HG03175 (cell line): ENCODE results near the gene ELFN2.
"Not testable (repeated sequence)": the region's sequence is repeated elsewhere in the genome, so short reads cannot be mapped to it uniquely, and the experiment has no call there.

ENCODE experiments used
- ATAC-seq: cut with Tn5 transposase; IDR thresholded peaks from one replicate; pipeline ENCODE4 v1.9.1; 2021; ENCODE audit warnings: mild to moderate bottlenecking, moderate library complexity; ENCODE audit not compliant: unreplicated experiment

Gene ELFN2, protein sequence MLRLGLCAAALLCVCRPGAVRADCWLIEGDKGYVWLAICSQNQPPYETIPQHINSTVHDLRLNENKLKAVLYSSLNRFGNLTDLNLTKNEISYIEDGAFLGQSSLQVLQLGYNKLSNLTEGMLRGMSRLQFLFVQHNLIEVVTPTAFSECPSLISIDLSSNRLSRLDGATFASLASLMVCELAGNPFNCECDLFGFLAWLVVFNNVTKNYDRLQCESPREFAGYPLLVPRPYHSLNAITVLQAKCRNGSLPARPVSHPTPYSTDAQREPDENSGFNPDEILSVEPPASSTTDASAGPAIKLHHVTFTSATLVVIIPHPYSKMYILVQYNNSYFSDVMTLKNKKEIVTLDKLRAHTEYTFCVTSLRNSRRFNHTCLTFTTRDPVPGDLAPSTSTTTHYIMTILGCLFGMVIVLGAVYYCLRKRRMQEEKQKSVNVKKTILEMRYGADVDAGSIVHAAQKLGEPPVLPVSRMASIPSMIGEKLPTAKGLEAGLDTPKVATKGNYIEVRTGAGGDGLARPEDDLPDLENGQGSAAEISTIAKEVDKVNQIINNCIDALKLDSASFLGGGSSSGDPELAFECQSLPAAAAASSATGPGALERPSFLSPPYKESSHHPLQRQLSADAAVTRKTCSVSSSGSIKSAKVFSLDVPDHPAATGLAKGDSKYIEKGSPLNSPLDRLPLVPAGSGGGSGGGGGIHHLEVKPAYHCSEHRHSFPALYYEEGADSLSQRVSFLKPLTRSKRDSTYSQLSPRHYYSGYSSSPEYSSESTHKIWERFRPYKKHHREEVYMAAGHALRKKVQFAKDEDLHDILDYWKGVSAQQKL

DNA sequence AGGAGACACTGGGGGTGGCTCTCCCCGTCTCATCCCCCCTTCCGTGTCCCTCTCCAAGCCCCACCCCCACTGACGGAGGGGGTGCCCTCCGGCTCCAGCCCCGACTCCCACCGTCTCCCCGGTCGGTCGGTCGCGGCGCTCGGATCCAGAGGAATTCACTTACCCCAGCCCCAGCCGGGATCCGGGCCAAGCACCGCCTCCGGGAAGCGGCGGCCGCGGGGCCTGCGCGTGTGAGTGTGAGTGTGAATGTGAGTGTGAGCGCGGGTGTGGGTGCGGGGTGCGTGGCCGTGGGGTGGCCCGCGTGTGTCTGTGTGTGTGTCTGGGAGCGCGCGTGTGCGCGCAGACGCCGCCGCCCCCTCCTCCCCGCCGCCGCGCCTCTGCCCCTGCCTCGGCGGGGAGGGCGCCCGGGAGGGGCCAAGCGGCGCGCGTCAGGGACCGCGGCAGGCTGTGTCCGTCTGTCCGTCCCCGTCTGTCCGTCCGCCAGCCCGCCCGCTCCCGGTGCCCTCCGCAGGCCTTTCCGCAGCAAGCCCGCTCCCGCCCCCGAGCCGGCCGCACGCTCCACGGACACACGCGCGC lies at the start of gene ELFN2:
Gene ELFN2, minus strand, starts transcription at position 345 of the 576 bp plus-strand sequence. CDS start 51,945 bp downstream, outside the sequence.
- ATAC-seq, result no peak

DNA sequence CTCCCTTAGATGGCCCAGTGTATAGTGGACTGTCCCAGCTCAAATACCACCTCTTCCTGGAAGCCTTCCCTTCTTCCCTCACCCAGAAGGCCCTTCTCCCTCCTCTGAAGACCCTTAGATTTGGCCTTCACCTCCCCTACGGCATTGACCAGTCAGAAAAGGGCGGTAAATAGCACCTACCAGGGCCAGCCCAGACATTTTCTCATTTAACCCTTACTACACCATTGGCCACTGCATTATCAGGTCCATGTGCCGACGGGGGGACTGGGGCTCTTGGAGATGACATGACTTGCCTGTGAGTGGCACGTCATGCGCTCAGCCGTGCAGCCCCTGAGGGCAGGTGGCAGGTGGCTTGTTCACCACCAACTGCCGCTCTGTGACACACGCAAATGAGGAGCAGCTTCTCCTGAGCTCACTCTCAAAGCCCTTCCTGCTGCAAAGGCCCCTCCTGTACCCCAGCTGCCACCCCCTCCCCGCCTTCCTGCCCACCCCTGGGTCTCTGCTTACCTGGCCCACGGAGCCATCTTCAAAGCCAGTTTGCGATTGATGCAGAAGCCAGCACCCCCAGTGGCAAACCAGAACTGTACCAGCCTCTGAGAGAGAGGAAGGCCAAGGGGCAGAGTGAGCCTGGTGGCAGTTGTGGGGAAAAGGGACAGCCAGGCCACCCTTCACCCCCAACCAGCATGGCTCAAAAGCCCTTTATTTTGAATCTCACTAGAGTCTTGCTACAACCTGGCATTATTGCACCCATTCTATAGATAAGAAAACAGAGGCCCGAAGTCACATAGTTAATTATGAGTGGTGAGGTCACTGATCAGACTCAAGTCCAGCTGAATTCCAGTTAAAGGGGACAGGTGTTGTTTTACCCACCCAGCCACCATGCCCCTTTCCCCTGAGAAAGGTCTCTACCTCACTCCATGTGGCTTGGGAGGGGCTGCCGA lies 49.4 kb upstream of the ELFN2 start:
- ATAC-seq, result no peak

DNA sequence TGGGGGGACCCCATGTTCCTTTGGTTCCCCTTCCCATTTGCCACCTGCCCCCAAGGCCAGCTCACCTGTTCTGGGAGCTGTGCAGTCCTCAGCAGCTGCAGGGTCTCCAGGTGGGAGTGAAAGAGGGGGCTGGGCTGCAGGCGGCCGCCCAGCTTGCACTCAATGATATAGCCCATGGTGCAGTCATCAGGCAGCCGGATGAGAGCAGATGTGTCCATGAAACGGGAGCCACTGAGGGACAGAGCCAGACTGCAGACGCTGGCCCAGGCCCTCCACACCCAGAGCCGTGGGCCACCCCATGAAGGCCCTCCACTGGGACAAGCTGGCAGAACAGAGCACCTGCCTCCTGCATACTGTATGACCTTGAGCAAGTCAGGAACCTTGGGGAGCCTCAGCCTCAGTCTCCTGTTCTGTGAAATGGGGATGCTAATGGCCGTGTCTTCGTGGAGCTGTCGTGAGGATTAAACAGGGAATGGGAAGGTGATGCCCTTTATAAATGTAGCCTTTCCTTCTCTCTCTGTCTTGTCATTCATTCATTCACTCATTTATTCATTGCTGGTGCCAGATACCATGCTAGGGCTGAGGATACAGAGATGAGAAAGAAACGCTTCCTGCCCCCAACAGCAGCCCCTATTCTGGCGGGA lies 47.3 kb upstream of the ELFN2 start:
- ATAC-seq, result no peak

DNA sequence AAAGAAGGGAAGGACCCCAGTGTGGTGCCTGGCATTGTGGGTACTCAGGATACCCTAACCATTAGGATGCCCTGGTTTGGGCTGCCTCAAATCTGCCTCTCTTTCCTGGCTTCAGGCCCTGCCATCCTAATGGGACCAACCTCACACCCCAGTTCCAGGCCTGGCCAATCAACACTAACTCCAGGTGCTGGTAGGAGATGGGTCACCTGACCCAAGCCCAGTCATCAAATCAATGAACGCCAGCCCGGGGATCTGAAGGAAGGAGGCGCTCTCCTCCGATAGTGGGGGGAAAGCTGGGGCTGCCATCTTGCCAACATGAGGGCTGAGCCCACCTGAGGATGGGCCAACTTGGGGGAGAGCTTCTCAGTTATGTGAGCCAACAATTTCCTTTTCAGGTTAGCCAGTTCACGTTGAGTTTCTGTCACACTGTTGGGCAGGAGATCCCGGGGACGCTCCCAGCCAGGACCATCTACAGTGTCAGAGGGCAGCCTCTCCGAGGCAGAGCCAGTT lies 46.2 kb upstream of the ELFN2 start:
- no peak for ATAC-seq

DNA sequence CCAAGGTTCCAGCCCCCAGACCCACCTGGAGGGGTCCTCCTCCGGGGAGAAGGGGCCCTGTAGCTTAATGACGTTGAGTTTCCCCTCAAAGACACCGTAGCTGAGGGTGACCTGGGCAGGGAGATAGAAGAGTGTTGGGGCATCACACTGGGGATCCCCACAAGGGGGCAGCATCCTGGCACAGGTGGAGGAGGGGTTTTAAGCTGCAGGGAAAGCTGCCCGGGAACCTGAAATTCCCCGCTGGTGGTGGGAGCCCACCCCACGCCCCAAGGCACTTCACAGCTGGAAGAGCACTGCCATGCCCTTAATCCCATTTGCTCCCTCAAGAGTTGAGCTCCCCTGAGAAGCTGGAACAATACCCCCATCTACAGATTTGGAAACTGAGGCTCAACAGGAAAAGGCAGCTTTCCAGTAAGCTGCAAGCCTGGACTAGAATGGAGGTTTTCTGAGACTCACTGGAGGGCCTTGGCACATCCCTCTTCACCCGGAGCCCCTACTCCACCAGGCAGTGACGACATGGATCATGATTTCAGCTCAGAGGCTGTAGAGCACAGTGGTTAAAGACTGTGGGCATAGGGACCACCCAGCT lies 45.2 kb upstream of the ELFN2 start:
- ATAC-seq, result no peak

DNA sequence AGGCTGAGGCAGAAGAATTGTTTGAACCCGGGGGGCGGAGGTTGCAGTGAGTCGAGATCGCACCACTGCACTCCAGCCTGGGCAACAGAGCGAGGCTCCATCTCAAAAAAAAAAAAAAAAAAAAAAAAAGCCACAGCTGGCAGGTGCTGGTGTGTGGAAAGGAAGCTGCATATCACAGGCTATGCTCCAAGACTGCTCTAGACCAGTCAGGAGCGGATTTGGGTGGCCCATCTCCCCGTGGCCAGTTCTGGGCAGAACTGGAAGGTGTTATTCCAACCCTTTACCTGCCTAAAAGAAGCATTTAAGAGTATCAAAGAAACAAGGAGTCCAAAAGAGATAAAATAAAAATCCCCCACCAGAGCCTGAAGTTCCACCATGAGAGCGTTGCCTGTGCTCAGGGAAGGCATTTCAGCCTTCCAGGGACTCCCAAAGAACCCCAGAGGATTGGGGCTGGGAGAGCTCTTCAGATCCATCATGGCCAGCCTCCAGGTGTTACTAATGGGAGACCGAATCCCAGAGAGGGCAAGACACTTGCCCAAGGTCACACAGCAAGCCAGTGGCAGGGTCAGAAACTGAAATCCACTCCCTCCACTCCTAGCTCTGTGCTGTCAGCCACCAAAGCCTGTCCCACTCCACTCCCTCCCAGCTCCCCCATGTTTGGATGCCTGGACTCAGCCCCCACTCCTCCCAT lies 44.6 kb upstream of the ELFN2 start:
- no peak for ATAC-seq

DNA sequence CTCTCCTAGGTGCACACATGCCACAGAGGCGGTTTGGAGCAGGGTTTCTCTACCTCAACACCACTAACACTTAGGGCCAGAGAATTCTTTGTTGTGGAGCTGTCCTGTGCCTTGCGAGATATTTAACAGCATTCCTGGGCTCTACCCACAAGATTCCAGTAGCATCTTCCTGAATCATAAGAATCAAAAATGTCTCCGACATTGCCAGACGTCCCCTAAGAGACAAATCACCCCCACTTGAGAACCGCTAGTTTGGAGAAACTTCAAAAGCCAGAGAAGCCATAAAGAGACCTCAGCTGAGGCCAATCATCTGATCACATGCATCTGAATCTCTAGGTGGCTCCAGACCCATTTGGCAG lies 42.8 kb upstream of the ELFN2 start:
- no peak for ATAC-seq

DNA sequence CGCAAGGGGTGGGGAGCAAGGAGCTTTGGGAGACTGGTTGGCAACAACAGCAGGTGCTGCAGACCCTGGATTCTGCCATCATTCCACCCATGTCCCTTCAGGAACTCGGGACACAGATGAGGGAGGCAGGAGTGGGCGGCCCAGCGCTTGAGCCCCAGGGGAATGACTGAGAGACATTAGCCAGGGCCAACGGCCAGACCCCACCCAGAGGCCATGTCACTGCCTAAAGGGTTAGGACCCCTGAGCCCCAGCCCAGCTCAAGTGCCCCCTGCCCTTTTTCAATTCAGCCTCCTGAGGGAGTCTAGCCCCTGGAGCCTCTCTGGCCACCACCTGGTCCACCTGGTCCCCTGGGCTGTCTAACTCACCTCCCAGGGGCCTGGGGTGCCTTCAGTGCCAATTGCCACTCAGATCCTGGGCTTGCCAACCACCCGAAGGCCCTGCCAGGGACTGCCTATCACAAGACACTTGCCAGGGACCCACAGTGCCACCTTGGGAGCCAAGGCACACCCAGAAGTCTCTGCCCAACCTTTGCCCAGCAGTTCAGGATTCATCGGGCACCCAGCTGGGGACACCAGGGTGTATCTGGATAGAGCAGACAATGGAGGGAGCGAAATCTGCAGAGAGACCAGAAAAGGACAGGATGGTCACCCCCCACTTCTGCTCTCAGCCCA lies 42.3 kb upstream of the ELFN2 start:
- ATAC-seq, result no peak

DNA sequence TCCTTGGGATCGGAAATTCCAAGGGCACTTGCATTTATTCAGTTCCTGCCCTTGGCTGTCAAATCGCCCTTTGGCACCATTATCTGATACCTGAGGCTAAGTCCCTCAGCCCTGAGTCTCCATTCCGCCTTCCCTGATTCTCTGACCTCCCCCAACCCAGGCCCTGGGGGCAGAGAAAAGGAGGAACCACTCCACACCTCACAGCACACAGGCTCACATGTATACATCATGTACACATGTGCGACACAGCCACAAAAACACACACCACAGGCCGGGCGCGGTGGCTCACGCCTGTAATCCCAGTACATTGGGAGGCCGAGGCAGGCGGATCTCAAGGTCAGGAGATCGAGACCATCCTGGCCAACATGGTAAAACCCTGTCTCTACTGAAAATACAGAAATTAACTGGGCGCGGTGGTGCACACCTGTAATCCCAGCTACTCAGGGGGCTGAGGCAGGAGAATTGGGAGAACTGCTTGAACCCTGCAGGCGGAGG lies 41.0 kb upstream of the ELFN2 start:
- not testable (repeated sequence) for ATAC-seq

DNA sequence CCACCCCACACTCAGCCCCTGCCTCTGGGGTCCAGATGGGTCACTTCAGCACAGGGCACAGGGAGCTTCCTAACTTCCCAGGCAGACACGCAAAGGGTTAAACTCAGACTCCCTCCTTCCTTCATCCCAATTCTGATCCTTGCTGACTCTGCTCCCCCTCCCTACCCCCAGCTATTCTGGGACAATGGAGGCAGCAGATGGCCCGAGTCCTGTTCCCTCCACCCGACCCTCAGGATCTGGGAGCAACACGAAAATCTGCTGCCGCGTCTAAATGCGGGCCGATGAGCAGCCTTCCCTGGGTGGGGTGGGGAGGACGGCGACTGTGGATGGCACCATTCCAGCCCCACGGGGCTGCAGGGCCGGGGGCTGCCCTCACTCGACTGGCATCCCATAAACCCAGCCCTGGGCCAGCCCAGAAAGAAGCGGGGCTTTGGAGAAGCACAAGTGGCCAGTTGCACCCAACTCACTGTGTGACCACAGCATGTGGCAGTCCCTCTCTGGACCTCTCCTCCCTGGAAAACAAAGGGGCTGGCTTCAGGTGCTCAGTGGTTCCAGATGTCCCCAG lies 40.2 kb upstream of the ELFN2 start:
- no peak for ATAC-seq

DNA sequence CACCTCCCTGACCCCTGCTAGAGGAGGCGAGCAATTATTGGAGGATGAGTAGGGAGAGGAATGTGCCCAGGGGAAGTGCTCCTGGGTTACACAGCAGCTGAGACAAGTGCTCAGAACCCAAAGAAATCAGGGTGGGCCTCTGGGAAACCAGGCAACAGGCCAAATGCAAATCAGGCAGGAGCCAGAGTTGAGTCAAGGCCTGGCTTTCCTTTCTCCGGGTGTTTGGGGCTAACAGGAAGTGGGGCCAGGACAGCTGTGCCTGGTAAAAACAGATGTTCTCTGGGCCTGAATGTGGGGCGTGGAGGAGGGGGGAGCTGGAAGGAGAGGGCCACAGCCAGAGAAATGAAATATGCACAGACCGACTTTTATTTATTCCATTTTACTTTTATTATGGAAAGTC lies 36.9 kb upstream of the ELFN2 start:
- ATAC-seq, result no peak

DNA sequence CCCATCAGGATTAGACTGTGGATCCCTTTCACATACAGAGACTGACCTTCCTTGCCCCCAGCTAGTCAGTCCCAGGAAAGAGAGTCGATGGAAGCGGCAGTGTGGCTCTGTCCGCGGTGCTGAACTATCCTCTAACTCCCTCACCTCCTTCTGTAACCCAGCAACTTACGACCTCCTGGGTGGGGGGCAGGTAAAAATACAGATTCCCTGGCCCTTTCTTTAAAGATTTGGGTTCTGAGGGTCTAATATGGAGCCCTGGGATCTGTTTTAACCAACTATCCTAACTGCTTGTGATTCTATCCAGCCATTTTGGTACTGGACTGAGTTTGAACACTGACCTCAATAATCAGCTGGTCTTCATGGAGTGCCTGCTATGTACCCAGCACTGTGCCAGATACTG lies 35.7 kb upstream of the ELFN2 start:
- no peak for ATAC-seq

DNA sequence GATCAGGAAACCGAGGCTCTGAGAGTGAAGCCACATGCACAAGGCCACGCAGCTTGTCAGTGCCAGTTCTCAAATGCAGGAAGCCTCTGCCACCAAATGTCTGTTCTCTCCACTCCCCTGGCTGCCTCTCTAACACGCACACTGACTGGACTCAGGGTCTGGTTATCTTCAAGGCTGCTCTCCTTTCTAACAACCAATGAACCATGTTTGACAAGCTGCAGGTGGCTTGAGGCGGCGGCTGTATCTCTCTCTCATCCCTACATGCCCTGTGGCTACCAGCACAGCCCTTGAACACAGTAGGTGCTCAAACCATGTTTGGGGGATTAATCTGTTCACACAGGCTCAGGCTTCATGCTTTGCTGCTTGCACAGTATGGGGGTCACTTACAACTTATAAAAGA lies 35.2 kb upstream of the ELFN2 start:
- no peak for ATAC-seq

DNA sequence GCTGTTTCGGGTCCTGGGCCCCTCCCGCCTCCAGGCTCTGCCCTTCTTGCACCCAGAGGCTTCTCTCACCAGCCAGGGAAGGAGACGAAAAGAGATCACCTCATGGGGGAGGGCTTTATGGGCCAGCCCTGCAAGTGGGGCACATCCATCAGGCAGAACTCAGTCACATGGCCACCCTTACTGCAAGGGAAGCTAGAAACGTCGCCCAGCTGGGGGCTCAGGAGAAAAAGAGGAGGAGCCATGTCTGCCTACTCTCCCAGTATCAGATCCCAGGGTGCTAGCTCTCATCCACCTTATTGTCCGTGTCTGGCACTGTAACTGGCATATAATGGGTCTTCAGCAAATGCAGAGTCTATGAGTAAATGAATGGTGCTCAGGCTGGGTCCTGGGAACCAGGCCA lies 34.7 kb upstream of the ELFN2 start:
- no peak for ATAC-seq

DNA sequence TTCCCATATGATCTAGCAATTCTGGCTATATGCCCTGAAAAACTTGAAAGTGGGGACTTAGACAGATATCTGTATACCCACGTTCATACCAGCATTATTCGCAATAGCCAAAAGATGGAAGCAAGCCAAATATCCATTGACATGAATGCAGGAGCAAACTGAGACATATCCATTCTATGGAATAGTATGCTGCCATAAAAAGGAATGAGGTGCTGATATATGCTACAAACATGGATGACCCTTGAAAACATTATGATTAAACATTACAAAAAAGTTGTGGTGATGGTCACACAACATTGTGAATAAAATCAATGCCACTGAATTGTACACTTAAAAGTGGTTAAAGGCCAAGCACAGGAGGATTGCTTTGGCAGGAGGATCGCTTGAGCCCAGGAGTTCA lies 33.4 kb upstream of the ELFN2 start:
- no peak for ATAC-seq

DNA sequence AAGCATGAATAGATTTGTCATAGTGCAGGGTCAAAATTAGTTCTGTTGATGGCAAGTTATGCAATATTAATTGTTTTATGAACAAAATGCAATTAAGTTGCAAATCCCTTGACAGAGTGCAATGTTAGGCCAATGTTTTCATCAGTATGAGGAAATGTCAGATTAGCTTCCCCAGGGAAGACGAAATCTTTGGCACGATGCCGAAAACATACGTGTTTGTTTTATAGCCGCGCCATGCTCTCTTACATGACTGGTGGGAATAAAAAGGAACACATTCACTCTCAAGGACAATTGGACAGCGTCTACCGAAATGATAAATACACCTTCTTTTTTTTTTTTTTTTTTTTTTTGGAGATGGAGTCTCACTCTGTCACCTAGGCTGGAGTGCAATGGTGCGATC lies 31.9 kb upstream of the ELFN2 start:
- ATAC-seq, result no peak

DNA sequence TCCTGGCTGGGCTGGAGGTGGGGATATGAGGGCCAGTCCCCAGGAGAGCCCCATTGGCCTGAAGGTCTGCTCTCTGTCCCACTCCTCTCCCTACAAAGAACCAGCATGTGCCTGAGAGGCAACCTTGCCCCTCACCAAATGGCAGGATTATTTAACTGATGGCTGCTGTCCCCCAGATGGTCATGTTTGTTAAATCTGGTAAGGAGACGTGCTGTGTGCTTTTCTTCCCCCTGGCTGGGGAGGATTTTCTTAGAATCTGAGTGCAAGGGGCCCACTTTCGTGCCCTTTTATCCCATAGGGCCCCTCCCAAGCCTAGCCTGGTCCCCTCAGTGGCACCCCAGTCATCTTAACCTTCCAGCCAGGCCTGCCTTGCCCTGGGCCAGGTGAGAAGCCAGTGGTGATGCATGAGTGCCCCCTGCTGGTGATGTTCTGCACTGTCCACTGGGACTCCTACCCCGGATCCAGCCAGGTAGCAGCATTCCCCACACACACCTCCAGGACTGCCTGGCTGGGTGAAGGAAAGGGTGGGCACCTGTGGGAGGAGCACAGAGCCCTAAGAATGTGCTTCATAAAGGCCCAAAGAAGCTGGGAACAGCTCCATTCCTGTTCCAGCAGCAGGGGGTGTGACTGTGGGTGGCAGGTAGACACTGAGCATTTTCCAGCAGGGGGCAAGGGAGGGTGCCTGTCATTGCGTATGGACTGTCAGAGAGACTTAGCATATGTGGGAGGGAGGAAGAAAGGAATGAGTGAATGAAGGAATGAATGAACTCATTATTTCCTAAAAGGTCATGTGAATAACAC lies 30.0 kb upstream of the ELFN2 start:
- ATAC-seq, result no peak
